GM18873 (cell line): ENCODE results near the gene SLC6A18.

ENCODE experiments used
- ATAC-seq: cut with Tn5 transposase; IDR thresholded peaks from one replicate; pipeline ENCODE4 v1.9.1; 2021; ENCODE audit warnings: mild to moderate bottlenecking, moderate library complexity, moderate number of reproducible peaks; ENCODE audit not compliant: unreplicated experiment, low FRiP score

SLC6A18 gene, protein sequence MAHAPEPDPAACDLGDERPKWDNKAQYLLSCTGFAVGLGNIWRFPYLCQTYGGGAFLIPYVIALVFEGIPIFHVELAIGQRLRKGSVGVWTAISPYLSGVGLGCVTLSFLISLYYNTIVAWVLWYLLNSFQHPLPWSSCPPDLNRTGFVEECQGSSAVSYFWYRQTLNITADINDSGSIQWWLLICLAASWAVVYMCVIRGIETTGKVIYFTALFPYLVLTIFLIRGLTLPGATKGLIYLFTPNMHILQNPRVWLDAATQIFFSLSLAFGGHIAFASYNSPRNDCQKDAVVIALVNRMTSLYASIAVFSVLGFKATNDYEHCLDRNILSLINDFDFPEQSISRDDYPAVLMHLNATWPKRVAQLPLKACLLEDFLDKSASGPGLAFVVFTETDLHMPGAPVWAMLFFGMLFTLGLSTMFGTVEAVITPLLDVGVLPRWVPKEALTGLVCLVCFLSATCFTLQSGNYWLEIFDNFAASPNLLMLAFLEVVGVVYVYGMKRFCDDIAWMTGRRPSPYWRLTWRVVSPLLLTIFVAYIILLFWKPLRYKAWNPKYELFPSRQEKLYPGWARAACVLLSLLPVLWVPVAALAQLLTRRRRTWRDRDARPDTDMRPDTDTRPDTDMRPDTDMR

DNA sequence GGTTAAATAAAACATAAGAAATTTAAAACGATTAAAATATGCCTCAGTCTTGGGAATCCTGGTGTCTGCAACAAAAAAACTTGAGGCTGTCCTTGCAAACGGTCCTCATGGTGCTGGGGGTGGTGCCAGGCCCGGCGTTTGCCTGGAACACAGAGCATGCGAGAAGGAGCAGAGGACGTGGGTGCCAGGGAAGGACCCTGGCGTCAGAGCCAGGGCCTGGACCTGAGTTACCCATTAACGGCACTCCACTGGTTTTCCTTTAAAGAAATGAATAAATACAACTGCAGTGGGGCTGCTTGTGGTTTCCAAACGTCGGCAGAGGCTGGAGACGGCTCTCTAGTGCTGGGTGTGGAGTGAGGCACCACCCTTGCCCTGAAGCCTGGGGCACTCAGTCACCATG, at the start of gene SLC6A18:
Gene SLC6A18, plus strand, starts transcription at position 301 of the 400 bp plus-strand sequence. Its CDS starts 97 bp downstream, at position 398.
- ATAC-seq: no peak

DNA sequence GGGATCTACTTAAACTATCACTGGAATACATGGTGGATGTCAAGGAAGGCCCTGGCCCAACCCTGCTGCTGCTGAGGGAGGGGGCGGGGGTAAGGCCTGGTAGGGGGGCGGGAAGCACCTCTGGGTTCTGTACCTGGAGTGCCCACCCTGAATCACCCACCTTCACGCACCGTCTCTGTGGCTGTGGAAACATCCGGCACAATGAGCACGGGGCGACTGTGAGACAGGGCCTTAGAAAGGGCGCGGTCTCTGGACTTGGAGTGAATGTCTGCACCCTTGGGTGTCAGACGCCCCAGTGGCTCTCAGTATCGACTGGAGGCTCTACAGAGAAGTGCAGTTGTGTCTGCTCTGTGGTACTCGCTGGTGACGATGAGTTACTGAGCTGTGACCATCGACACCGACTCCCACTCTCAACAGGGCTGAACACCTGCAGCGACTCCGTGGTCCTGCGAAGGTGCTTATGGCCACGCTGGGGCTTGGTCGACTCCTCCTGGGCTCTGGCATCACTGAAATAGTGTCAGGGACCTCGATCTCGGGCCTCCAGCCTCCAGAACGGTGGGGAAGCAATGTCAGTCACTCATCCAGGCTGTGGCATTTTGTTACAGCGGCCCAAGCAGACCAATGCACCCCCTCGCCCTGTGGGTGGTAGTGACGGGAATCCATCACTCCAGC, 49.2 kb upstream of the SLC6A18 start:
- ATAC-seq: no peak

DNA sequence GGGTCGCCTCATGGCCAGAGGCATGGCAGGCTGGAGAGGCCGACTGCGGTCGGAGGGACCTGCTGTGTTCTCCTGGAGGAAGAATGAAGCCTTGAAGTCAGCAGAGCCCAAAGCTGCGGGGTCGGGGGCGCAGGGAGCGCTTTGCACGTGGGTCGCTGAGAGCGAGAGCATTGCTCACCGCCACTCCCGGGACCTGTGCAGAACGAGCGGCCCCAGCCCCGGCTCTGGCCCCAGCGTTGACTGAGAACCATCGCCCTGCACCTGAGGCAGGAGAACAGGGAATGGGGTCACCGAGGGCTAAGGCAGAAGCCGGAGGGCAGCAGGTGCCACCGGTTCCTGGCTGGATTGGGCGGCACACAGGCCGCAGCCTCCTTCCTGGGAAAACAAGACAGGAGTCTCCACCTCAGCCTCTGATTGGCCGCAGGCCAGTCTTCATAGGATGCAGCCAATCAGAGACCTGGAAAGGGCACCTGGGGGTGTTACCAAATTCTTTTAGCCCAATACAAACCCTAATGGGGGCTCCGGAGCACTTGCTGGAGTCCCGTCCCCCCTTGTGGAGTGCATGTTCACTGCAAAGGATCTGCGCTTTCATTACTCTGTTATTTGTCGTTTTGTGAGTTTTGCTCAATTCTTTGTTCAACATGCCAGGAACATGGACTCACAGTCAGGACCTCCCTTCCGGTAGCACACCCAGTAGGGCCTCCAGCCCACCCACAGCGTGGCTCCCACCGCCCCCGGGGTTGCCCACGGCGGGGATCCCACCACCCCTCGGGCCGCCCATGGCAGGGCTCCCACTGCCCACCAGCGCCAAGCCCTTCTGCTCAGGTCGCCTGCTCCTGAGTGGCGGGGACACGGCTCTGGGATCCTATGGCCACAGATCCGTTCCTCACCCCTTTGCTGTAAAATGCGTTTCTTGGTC, 48.4 kb upstream of the SLC6A18 start:
- ATAC-seq: no peak

DNA sequence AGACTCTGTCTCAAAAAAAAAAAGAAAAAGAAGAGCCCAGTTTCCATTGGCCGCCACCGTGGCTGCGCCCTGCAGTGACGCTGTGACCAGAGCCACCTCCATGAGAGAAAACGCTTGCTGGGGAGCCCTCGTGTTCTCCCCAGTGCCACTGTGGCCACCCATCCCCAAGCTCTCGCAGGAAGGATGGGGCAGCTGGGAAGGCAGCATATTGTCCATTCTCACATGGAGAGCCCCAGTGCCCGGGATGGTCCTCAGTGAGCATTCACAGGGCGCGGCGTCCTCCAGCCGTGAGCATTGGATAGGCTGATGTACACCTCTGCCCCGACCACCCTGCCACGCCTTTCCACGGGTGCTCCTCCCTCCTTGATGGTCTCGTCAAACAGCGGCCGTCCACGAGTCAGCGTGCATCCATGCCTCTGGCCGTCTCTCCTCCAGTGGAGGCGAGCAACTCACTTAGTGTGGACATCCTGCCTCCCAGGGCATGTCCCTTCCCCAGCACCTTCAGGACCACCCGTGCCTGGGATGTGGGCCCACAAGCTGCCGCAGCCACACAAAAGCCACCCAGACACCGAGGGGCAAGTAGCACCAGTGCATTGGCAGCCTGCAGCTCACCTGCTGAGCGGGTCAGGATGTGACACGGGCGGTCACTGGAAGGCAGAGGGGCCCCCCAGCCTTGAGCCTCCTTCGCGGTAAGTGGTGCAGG, 47.2 kb upstream of the SLC6A18 start:
- no peak for ATAC-seq

DNA sequence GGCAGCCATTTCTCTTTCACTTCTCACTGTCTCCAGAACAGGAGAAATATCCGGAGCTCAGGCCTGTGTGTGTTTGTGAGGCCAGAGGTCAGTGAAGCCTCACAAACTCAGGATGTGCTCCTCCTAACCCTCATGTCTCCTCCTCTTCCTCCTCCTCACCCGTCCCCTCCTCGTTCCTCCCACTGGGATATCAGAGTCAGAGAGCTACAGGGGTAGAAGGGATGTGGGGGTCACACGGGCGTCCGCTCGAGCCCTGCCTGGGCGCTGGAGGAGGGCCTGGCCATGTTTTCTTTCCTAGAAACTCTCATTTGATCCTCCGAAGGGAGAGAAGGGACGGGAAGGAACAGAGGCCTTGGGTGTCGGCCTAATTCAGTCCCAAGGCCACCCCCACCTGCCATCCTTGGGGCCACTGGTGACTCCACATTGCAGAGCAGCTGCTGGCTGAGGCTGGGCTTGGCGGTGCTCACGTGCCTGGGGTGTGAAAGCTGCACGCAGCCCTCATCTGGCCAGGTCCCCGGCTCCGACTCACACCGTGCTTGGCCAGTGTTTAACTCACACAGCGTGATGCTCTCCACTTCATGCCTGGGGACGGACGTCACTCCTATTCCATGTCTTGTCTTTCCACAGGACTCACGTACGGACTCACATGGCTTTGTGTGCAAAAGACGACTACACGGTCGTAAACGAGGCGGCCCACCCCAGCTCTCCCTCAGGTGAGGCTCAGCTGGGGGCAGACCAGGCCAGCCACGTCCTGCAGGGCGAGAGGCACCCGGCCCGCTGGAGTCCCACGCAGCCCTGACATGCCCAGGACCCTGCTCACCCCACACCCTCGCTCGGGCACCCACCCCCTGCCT, 46.4 kb upstream of the SLC6A18 start:
- no peak for ATAC-seq

DNA sequence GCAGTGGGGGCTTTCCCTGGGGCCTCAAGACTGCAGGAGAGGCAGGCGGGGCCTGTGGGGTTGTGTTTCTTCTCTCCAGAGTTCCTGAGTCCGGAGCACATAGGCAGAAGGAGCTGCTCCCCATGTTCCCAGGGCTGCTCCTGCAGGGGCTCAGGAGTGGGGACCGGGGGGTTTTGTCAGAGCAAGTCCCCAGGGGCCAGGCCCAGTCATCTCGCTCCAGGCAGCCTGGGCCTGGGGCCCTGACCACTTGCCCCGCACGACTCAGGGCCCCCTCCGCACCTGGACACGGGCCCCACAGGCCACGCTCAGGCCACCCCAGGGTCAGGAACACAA, 45.8 kb upstream of the SLC6A18 start:
- no peak for ATAC-seq

DNA sequence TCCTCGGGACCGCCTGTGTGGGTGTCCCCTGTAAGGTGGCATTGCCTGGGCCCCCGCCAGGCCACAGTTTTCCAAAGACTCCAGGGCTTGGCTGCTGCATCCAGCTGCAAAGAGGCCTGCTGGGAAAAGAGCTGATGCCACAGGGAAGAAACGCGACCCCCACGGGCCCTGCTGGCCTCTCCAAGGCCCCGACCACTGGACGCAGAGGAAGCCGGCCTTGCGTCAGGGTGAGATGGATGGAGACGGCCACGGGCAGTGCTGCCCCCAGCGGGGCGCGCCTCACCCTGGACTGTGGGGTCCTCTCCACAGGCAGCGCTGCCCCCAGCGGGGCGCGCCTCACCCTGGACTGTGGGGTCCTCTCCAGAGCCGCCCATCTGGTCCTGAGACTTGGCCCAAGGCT, 45.1 kb upstream of the SLC6A18 start:
- no peak for ATAC-seq

DNA sequence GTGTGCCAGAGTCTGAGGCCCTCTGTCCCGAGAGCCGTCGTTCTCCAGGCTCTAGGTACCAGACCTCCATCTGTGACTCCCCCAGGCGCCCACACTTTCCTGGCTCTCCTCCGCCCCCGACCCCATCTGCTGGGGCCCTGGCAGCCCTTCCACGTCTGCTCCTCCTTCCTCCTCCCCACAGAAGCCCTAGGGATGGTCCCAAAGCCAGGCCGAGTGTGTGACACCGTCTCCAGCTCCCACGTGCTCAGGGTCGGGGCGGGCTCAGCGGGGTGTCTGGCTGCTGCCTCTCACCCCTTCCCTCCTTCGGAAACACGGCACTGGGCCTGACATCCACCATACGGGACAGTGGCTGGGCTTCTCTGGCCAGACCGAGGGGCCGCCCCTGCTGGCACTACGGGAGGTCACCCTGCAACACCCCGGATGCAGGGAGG, 44.3 kb upstream of the SLC6A18 start:
- no peak for ATAC-seq

DNA sequence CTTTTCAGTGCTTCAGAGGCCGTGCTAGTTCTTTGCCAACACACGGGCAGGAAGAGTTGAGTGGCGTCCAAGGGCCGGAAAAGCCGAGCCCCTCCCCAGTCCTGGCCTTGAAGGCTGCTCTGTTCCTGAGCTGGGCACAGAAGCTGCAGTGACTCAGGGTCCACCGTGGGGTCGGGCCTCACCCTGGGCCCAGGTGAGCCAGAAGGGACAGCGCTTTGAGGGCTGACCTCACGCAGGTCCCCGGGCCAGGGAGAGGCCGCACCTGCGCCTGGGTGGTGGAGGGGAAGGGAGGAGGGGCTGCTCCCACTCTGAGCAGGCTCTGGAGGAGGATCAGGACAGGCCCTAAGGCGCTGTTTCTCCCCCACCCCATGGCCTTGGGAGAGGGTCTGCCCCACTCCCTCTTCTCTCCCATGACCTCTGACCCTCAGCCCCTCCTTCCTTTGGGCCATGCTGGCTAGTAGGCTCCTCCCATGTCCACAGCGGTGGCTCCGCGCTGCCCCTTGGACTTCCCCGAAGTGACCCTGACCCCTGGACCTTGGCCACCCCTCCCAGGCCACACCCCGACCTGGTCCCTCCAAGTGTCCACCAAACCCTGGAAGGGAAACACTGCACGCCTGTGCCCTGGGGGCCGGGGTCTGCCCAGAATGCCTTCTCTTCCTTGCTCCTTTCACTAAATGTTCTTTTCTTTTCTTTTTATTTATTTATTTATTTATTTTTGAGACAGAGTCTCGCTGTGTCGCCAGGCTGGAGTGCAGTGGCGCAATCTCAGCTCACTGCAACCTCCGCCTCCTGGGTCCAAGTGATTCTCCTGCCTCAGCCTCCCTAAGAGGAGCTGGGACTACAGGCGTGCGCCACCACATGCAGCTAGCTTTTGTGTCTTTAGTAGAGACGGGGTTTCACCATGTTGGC, 43.5 kb upstream of the SLC6A18 start:
- ATAC-seq: no peak

DNA sequence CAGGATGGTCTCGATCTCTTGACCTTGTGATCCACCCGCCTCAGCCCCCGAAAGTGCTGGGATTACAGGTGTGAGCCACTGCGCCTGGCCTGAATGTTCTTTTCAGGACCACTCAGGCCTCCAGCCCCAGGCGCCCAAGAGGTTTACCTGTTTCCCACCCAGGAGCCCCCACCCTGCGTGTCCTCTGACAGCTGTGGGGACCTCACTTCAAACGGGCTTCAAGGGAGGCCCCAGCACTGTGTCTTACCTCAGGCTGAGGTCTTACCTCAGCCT, 42.9 kb upstream of the SLC6A18 start:
- ATAC-seq: no peak

DNA sequence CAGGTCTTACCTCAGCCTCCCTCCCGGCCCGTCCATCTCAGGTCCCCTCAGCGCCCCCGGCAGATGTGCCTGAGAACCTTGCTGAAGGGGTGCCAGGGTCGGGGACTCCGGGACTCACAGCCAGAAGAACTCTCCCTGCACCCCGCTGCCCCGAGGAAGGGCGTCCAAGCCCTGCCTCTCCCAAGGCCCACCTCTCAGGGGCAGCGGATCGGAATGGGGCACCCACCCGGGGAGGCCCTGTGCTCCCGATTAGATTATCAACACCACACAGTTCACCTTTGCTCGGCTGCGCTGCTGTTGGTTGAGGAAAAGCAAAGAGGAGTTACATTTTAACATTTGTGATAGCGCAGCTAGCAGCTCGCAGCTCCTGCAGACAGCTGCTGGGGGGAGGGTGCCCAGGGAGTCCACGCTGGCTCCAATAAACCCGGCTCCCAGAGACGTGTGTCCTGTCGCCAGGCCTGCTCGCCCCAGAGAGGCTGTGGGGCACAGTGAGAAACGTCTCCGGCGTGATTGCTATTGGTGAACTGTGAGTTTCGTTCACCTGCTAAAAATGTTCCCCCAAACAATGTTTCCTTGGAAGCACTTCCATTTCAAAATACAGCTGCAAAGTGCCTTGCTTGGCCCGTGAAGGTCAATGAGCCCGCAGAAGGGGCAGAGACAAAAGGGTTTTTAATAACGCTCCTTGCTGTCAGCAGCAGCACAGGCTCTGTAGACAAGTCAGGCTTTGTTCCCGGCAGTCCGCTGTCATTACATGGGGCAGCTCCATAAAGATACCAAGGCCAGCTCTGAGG, 42.4 kb upstream of the SLC6A18 start:
- ATAC-seq: no peak

DNA sequence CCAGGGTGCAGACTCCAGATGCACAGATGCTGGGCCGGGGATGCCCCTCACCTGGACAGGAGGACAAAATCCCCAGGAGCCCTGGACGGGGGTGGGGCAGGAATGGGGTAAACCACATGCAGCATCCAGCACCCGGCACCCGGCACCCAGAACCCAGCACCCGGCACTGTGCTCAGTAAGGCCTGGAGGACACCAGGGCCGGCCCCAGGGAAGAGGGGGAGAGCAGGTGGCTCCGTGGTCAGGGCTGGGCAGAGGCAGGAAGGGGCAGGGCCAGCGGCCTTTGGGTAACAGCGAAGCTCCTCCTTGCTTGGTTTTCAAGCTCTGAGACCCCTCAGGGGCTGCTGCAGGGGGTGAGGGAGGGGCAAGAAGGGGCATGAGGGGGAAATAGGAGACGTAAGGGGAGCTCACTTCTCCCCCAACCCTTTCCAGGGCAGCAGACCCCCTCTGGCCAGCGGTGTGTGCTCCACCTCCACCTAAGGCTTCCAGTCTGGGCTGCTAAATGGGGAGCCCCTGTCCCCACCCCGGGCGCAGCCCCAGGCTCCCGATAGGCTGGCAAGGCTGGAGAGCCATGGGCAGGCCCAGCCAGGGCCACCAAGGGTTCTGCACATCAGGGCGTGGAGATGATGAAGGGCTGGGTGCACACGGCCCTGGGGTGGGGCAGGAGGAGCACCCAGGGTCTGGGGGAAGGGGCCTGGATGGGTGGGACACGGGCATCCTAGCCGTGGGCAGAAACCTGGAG, 41.6 kb upstream of the SLC6A18 start:
- no peak for ATAC-seq

DNA sequence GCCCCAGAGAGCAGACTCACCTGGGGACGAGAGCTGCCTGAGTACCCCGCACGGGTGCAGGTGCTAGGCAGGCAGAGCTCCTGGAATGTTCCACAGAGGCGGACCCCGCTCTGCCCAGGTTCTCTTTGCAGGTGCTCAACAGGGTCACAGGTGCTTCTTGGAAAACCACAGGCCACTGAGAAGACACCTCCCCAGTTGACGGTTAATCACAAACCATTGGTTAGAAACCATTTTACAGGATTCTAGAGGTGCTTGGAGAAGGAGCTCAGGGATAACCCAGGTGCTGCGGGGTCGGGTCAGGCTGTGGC, 41.1 kb upstream of the SLC6A18 start:
- ATAC-seq: no peak

DNA sequence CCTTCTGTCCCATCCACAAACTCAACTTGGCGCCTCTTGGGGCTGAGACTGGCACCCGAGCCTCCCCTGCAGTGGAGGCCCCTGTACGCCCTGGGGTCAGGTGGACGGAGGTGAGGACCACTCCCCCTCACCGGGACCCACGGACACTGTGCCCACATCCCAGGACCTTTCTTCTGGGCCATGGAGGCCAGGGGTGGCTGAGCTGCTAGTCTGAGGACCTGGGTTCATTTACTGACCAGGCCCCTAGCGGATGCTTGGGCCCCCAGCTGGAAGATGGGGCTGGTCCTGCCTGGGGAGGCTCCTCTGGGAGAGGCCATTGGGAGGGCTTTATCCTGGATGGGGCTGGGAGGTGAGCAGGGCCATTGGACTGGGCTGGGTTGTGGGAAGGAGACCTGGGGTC, 40.7 kb upstream of the SLC6A18 start:
- ATAC-seq: no peak

DNA sequence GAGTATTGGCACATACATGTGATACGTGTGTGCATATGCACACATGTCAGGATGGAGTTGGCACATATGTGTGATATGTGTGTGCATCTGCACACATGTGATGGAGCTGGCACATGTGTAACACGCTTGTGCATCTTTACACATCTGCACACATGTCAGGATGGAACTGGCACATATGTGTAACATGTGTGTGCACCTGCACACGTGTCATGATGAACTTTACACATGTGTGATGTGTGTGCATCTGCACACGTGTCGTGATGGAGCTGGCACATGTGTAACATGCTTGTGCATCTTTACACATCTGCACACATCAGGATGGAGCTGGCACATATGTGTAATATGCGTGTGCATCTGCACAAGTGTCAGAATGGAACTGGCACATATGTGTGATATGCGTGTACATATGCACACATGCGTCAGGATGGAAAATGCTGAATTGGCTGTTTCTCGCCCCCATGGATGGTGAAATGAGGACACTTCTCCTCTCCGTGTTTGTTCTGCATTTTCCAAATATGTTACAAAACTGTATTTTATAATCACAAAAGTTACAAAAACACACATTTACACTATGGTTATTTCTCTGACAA, 40.0 kb upstream of the SLC6A18 start:
- no peak for ATAC-seq

DNA sequence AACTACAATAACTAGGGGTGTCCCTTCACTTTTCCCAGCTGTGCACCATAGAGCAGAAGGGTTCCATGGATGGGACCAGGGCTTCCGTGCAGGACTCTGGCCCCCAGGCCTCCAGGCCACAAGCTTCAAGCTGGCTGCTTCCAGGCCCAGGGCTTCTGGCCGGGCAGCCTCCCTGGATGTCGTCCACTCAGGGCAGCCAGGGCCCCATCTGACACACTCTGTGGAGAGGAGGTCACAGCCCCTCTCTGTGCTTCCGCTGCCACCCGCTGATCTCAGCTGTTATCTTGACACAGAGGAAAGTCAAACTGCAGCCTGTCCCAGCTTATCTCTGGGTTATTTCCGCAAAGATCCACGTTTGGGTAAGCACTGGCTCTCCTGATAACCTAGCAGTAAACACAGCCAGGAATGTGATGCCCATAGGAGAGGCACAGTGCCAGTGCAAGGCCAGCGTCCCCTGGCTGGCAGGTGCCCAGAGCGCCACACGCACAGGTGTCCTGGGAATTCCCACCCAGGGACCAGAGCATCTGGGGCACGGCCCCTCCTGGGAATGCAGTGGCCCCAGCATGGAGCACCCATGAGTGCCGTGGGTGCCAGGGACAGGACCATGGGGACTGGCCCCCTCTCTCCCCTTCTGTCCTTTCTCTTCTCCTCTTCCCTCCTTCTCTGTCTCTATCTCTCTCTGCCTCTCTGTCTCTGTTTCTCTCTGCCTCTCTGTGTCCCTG, 39.4 kb upstream of the SLC6A18 start:
- no peak for ATAC-seq
